HepG2 (cell line): ENCODE results near the gene APBB1. TPM values are rescaled to one million over a fixed set of nuclear protein-coding genes. Genes with fewer than 3 reads are reported as not detected.

ENCODE experiments used
- FOXC1 ChIP-seq: sonication (generic); formaldehyde crosslinking; IDR thresholded peaks from 2 replicates; pipeline ENCODE4 v1.8.0; 2022; ENCODE audit warnings: mild to moderate bottlenecking, missing genetic modification reagents, borderline replicate concordance
- GRHL1 ChIP-seq: sonication (generic); formaldehyde crosslinking; conservative IDR thresholded peaks from 2 replicates; pipeline ENCODE4 v1.8.0; 2022; ENCODE audit warnings: missing genetic modification reagents
- IRF1 ChIP-seq: sonication (generic); formaldehyde crosslinking; IDR thresholded peaks from 2 replicates; pipeline ENCODE4 v1.4.0; 2020; ENCODE audit warnings: low read depth, mild to moderate bottlenecking, missing genetic modification reagents
- PRDM4 ChIP-seq: sonication (generic); formaldehyde crosslinking; IDR thresholded peaks from 2 replicates; pipeline ENCODE4 v1.9.0; 2021; ENCODE audit warnings: missing genetic modification reagents, borderline replicate concordance
- RAD21 ChIP-seq: fragments of 450-650 bp; formaldehyde crosslinking; IDR thresholded peaks from 2 replicates; pipeline ENCODE4 v1.5.0; 2020; ENCODE audit warnings: mild to moderate bottlenecking
- SOX5 ChIP-seq: IDR thresholded peaks from 2 replicates; pipeline ENCODE4 v1.6.1; 2016; ENCODE audit warnings: borderline replicate concordance
- TAF15 ChIP-seq: fragments of 200-400 bp; formaldehyde crosslinking; IDR thresholded peaks from one replicate; pipeline ENCODE4 v1.6.1; 2018; ENCODE audit warnings: mild to moderate bottlenecking, low read depth, low read length; ENCODE audit not compliant: poor library complexity, severe bottlenecking
- TBP ChIP-seq: sonication (generic); formaldehyde crosslinking; IDR thresholded peaks from 2 replicates; pipeline ENCODE4 v1.5.0; 2020; ENCODE audit warnings: missing genetic modification reagents
- YY1 ChIP-seq: IDR thresholded peaks from 2 replicates; pipeline ENCODE4 v1.6.1; 2011; ENCODE audit warnings: low read length, low read depth, moderate library complexity, mild to moderate bottlenecking; ENCODE audit not compliant: insufficient read depth, insufficient replicate concordance
- ZNF281 ChIP-seq: sonication (generic); formaldehyde crosslinking; IDR thresholded peaks from 2 replicates; pipeline ENCODE4 v1.4.0; 2020; ENCODE audit warnings: missing genetic modification reagents, borderline replicate concordance
- ZNF513 ChIP-seq: sonication (generic); formaldehyde crosslinking; conservative IDR thresholded peaks from 2 replicates; pipeline ENCODE4 v1.5.0; 2020; ENCODE audit warnings: missing genetic modification reagents
- ZNF687 ChIP-seq: sonication (generic); formaldehyde crosslinking; IDR thresholded peaks from 2 replicates; pipeline ENCODE4 v1.5.1; 2020; ENCODE audit warnings: mild to moderate bottlenecking, missing genetic modification reagents, moderate library complexity
- ZNF850 ChIP-seq: sonication (generic); formaldehyde crosslinking; conservative IDR thresholded peaks from 2 replicates; pipeline ENCODE4 v1.9.0; 2021; ENCODE audit warnings: mild to moderate bottlenecking, missing genetic modification reagents
- polyA plus RNA-seq, 8 experiments: library from polyadenylated mRNA; depleted of rRNA in 3 of 8; stranded (reverse) in 7 of 8; unstranded in 1 of 8; fragments of >200 nt; fragmentation: Illumina TruSeq in 4 of 8; extraction: Trizol in 4 of 8; gene quantifications; 2 replicates each; pipeline versions ENCODE4 v1.2.1 to v1.2.3, GENCODE V29; 2011 to 2016; ENCODE audit warnings: low read depth in 4 of 8, missing spikeins in 1 of 8, mixed read lengths in 1 of 8; ENCODE audit not compliant: insufficient read depth in 1 of 8
- total RNA-seq, 5 experiments: library from RNA; depleted of rRNA; stranded (reverse); fragments of >200 nt; fragmentation: Illumina TruSeq; extraction: Trizol; gene quantifications; 2 replicates each; pipeline ENCODE4 v1.2.3, GENCODE V29; 2016; ENCODE audit warnings: low read depth in 1 of 5

APBB1 gene
- total and polyA plus RNA-seq, 2 of the 13 experiments (the other 11 are each of a cell fraction or from before 2014, with no cell fraction given), result 1.7 to 3.5 TPM

- TF ChIP-seq ZNF687 (CRISPR knock-in tag), result peak; percentile 45; the same call in 1 of the 2 replicates
- TF ChIP-seq IRF1, result no peak
- TF ChIP-seq YY1, result peak; percentile 89
- TF ChIP-seq ZNF513 (CRISPR knock-in tag), result no peak
- peak; percentile 72 for TF ChIP-seq TAF15
- TF ChIP-seq FOXC1 (CRISPR knock-in tag), result 0 out of 2 replicates have a peak, but pooled peaks have one; percentile 22
- no peak for TF ChIP-seq PRDM4 (CRISPR knock-in tag)
- TF ChIP-seq ZNF850 (CRISPR knock-in tag), result no peak
- peak; percentile 32; the same call in 1 of the 2 replicates for TF ChIP-seq ZNF281
- no peak for TF ChIP-seq SOX5 (CRISPR knock-in tag)
- TF ChIP-seq TBP (CRISPR knock-in tag), result no peak
- no peak for TF ChIP-seq RAD21
- TF ChIP-seq GRHL1 (CRISPR knock-in tag), result no peak
Observed at GRCh38 chr11:6419009-6419631, at the start of gene APBB1 (continued).
